ENCODE results near the gene ZWILCH.

ZWILCH gene

DNA sequence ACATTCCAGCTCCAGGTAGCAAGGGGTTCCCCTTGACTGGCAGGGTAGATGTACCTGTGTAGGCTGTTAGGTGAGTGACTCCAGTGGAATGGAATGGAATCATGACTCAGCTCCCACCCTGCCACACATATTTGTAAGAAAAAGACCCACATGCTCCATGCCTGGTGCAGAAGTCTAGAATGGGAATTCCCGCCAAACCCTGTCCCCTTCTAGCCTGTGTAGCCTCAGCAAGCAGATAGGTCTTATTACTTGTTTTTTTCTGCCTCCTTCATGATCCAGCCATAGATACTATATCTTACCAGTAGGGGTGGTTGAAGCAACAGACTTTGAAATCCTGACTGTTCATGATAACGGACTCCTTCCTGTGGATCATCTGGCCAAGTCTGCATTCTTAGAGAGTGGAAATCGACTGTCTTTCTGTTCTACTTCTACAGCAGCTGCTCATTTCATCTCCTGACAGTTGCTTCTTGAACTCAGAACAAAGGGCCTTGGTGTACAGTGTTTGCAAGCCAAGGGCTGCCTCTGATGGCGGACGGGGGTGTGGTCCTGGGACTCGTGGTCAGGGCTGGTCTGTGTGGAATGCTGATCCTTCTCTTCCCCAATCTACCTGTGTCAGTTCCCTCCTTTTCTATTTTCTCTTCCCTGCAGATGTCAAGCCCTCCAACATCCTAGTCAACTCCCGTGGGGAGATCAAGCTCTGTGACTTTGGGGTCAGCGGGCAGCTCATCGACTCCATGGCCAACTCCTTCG is 23.8 kb upstream of the ZWILCH start:
- no peaks in the 10 kb centered on the region for H3K4me1 ChIP-seq (ENCODE audit: insufficient read depth, low read length, poor library complexity, severe bottlenecking)
- H3K79me2 ChIP-seq (ENCODE audit: insufficient read depth, low read length) = no peaks in the 10 kb centered on the region
- H3K27me3 ChIP-seq (ENCODE audit: insufficient read depth, low read length, poor library complexity, severe bottlenecking) = no peaks in the 10 kb centered on the region
- no peaks in the 10 kb centered on the region for H3K9me3 ChIP-seq (ENCODE audit: insufficient read depth, low read depth, low read length)
- H4K20me1 ChIP-seq (ENCODE audit: insufficient read depth, low read length, poor library complexity, severe bottlenecking) = no peaks in the 10 kb centered on the region
- H3K4me2 ChIP-seq (ENCODE audit: low read depth, low read length, poor library complexity, severe bottlenecking) = no peak overlapping the region
- peaks cover 46% of the 10 kb centered on the region; the same call in 1 of the 2 replicates for H3K36me3 ChIP-seq (ENCODE audit: insufficient read depth, low read length)
- H3F3A ChIP-seq (ENCODE audit: low read depth) = no peaks in the 10 kb centered on the region
- H3K4me3 ChIP-seq (ENCODE audit: low read length, poor library complexity, severe bottlenecking) = no peak overlapping the region
- TF ChIP-seq EZH2phosphoT487 (IDR thresholded peaks at IDR 0.05; ENCODE audit: borderline replicate concordance) (no peak), CTCF (conservative IDR thresholded peaks at IDR 0.05; ENCODE audit: low read length) (no peak)
- H2AFZ ChIP-seq (ENCODE audit: low read length) = no peak overlapping the region
- no peaks in the 10 kb centered on the region for H3K9me2 ChIP-seq (replicated peaks; ENCODE audit: low read depth, low read length)
- H3K9ac ChIP-seq (ENCODE audit: low read depth, low read length, poor library complexity, severe bottlenecking) = no peak overlapping the region

DNA sequence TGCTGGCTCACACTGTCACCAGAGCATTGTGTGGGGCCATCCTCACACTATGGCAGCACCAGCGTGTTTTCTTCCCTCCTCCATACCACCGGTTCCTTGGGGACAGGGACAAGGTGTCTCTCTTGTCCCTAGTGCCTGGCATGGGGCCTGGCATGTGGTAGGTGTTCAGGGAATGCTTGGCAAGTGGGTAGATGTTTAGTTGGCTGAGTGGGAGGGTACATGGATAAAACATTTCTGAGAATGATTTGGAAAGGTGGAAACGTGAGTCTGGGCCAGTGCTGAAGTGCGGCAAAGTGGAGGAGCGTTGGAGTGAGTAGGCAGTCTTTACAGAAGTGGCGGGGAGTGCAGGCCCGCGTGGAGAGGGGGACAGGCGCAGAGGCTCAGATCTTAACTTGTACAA is 22.6 kb upstream of the ZWILCH start:
- no peak overlapping the region for H3K9ac ChIP-seq (ENCODE audit: low read depth, low read length, poor library complexity, severe bottlenecking)
- no peaks in the 10 kb centered on the region for H3F3A ChIP-seq (ENCODE audit: low read depth)
- no peak for TF ChIP-seq CTCF (conservative IDR thresholded peaks at IDR 0.05; ENCODE audit: low read length)
- TF ChIP-seq EZH2phosphoT487 (IDR thresholded peaks at IDR 0.05; ENCODE audit: borderline replicate concordance) = no peak
- H3K27me3 ChIP-seq (ENCODE audit: insufficient read depth, low read length, poor library complexity, severe bottlenecking) = no peaks in the 10 kb centered on the region
- H3K79me2 ChIP-seq (ENCODE audit: insufficient read depth, low read length) = no peaks in the 10 kb centered on the region
- H2AFZ ChIP-seq (ENCODE audit: low read length) = no peak overlapping the region
- H3K4me2 ChIP-seq (ENCODE audit: low read depth, low read length, poor library complexity, severe bottlenecking) = no peak overlapping the region
- no peaks in the 10 kb centered on the region for H4K20me1 ChIP-seq (ENCODE audit: insufficient read depth, low read length, poor library complexity, severe bottlenecking)
- no peaks in the 10 kb centered on the region for H3K9me3 ChIP-seq (ENCODE audit: insufficient read depth, low read depth, low read length)
- H3K4me1 ChIP-seq (ENCODE audit: insufficient read depth, low read length, poor library complexity, severe bottlenecking) = no peaks in the 10 kb centered on the region
- H3K4me3 ChIP-seq (ENCODE audit: low read length, poor library complexity, severe bottlenecking) = no peak overlapping the region
- no peaks in the 10 kb centered on the region for H3K9me2 ChIP-seq (replicated peaks; ENCODE audit: low read depth, low read length)
- H3K36me3 ChIP-seq (ENCODE audit: insufficient read depth, low read length) = peaks cover 59% of the 10 kb centered on the region; the same call in 1 of the 2 replicates

DNA sequence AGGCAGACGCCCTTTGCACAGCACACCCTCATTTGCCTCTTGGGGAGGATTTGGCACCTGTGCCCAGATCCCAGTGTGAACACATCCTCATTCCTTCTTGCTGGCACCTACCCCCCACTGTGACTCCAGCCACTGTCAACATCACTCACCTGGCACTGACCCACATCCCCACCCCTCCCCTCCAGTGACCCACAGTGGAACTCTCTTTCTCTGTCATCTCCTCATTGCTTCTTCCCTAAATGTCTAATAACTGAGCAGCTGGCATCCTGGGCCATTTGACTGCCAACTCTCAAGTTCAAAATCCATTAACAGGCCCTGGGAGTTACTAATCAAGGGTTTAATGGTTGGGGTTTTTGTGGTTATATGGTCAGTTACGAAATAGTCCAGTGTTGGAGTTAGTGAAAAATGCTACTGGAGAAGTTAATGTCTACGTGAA is 22.0 kb upstream of the ZWILCH start:
- no peak for TF ChIP-seq CTCF (conservative IDR thresholded peaks at IDR 0.05; ENCODE audit: low read length)
- TF ChIP-seq EZH2phosphoT487 (IDR thresholded peaks at IDR 0.05; ENCODE audit: borderline replicate concordance) = no peak
- H3K9me2 ChIP-seq (replicated peaks; ENCODE audit: low read depth, low read length) = no peaks in the 10 kb centered on the region
- no peaks in the 10 kb centered on the region for H3K4me1 ChIP-seq (ENCODE audit: insufficient read depth, low read length, poor library complexity, severe bottlenecking)
- no peak overlapping the region for H3K4me3 ChIP-seq (ENCODE audit: low read length, poor library complexity, severe bottlenecking)
- no peak overlapping the region for H2AFZ ChIP-seq (ENCODE audit: low read length)
- no peaks in the 10 kb centered on the region for H4K20me1 ChIP-seq (ENCODE audit: insufficient read depth, low read length, poor library complexity, severe bottlenecking)
- no peaks in the 10 kb centered on the region for H3K79me2 ChIP-seq (ENCODE audit: insufficient read depth, low read length)
- no peaks in the 10 kb centered on the region for H3K27me3 ChIP-seq (ENCODE audit: insufficient read depth, low read length, poor library complexity, severe bottlenecking)
- H3K4me2 ChIP-seq (ENCODE audit: low read depth, low read length, poor library complexity, severe bottlenecking) = no peak overlapping the region
- H3F3A ChIP-seq (ENCODE audit: low read depth) = no peaks in the 10 kb centered on the region
- H3K9ac ChIP-seq (ENCODE audit: low read depth, low read length, poor library complexity, severe bottlenecking) = no peak overlapping the region
- peaks cover 65% of the 10 kb centered on the region; the same call in 1 of the 2 replicates for H3K36me3 ChIP-seq (ENCODE audit: insufficient read depth, low read length)
- no peaks in the 10 kb centered on the region for H3K9me3 ChIP-seq (ENCODE audit: insufficient read depth, low read depth, low read length)

All from Loucy (cell line).